Cerebellar cortex (tissue), 1 donor: ENCODE data around the gene RIN3.

Experiments
- DNase-seq: peaks from one replicate; pipeline ENCODE4 v3.0.0-alpha.2; 2015; ENCODE audit warnings: low spot score

The RIN3 gene

GRCh38 chr14:92714739-92715307 lies 201.2 kb downstream of the RIN3 start:
- DNase-seq = peak; percentile 46

- DNase-seq = no peak
These were observed 202.6 kb downstream of the RIN3 start for GRCh38 chr14:92716131-92716530.

GRCh38 chr14:92717571-92718042 lies 204.0 kb downstream of the RIN3 start:
- DNase-seq = no peak

- DNase-seq = no peak
These were observed 205.1 kb downstream of the RIN3 start for GRCh38 chr14:92718664-92719063.

- no peak for DNase-seq
These were observed 205.8 kb downstream of the RIN3 start for GRCh38 chr14:92719421-92719820.

- DNase-seq = no peak
These were observed 206.3 kb downstream of the RIN3 start for GRCh38 chr14:92719890-92720323.

GRCh38 chr14:92724516-92725340 lies 211.1 kb downstream of the RIN3 start:
- no peak for DNase-seq

GRCh38 chr14:92726135-92726932 lies 212.8 kb downstream of the RIN3 start:
- no peak for DNase-seq

GRCh38 chr14:92726933-92727262 lies 213.3 kb downstream of the RIN3 start:
- no peak for DNase-seq

GRCh38 chr14:92728759-92729364 lies 215.3 kb downstream of the RIN3 start:
- peak; percentile 15 for DNase-seq

GRCh38 chr14:92729634-92730358 lies 216.2 kb downstream of the RIN3 start:
- no peak for DNase-seq

- no peak for DNase-seq
These were observed 218.1 kb downstream of the RIN3 start for GRCh38 chr14:92731622-92732115.

GRCh38 chr14:92733007-92733406 lies 219.4 kb downstream of the RIN3 start:
- DNase-seq = no peak

- DNase-seq = no peak
These were observed 221.0 kb downstream of the RIN3 start for GRCh38 chr14:92734618-92735017.

GRCh38 chr14:92735344-92735743 lies 221.8 kb downstream of the RIN3 start:
- no peak for DNase-seq

GRCh38 chr14:92737206-92737605 lies 223.6 kb downstream of the RIN3 start:
- no peak for DNase-seq

- no peak for DNase-seq
These were observed 224.1 kb downstream of the RIN3 start for GRCh38 chr14:92737619-92738188.
